Brain microvascular endothelial cell (primary cell): ENCODE data around the gene MATN1.

Experiments used
- DNase-seq: peaks from one replicate; pipeline ENCODE4 v3.0.0-alpha.2; 2020
- H3K27ac ChIP-seq: fragments of 250-450 bp; sonication (Bioruptor Pico); 2 replicates; pipeline ENCODE4 v1.5.1; 2020; ENCODE audit warnings: mild to moderate bottlenecking, moderate library complexity
- H3K27me3 ChIP-seq: fragments of 250-450 bp; sonication (Bioruptor Pico); replicated peaks from 2 replicates; pipeline ENCODE4 v1.5.1; 2020; ENCODE audit warnings: mild to moderate bottlenecking
- H3K36me3 ChIP-seq: fragments of 250-450 bp; sonication (Bioruptor Pico); replicated peaks from 2 replicates; pipeline ENCODE4 v1.5.1; 2020; ENCODE audit warnings: mild to moderate bottlenecking
- H3K4me3 ChIP-seq: 2 replicates; pipeline ENCODE4 v1.5.1; 2011; ENCODE audit warnings: low read depth, mild to moderate bottlenecking, control low read depth, low read length, moderate library complexity
- in situ Hi-C: cut with HindIII; loops from 2 replicates; pipeline ENCODE4 v1.10.0; 2017; ENCODE audit warnings: low sequenced_read_pairs, low pct_ligation_motif_present
- TF ChIP-seq, protein P1 (sequence below): IDR thresholded peaks from 2 replicates; pipeline ENCODE4 v1.5.1; 2011; ENCODE audit warnings: low read depth, mild to moderate bottlenecking, moderate library complexity, low read length, control low read depth, inconsistent platforms; ENCODE audit errors: missing control alignments

MATN1 gene

DNA sequence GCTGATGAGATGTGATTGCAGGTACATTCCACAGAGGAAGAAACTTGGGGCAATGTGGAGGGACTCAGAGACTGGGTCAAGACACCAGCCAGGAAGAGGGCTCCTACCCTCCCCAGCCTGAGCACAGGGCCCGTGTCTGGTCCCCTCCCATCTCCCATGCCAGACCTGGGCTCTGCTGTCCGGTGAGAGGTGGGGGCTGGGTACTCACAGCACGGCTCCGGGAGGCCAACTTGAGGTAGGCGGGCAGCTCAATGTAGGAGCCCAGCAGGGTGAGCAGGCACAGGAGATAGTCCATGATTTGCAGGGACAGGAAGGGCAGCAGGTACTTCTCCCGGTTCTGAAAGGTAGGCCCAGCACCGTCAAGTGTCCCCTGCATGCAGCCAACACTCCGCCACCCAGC is 16.2 kb upstream of the MATN1 start:
- Histone ChIP-seq H3K36me3 (no peaks in the 10 kb centered on the region), H3K27ac (no peak overlapping the region)
- in situ Hi-C loops = no loop called here

DNA sequence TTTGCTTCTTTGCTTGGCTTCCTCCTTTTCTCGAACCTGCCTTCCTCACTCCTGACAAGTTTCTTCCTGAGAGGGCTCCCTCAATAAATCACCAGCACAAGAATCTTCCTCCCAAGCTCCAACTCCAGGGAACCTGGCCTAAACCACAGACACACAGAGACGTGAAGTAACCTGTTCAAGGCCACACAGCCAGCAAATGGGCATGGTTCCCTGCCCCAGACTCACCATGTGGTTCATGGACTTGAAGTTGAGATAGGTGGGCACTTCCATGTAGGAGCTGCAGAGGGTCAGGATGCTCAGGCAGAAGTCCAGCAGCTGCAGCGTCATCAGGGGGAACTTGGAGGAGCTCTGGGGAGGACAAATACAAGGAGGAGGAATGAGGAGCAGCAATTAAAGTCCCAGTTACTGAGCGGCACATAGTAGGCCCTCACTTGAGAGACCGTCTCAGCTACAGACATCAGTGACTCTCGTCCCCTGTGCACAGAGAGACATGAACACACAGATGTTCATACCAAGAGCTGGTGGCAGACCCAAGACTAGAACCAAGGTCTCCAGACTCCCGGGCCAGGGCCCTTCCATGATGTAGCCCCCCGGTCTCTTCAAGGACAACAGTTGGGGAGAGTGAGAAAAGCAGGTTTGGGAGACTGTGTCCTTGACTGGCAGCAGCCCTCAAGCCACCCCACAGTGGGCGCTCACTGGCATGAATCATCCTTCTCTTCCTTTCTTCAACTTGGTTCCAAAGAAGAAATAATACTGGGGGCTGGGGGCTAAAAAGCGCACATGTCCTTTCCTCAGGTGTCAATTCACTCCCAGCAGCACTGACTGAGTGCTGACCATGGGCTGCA is 15.6 kb upstream of the MATN1 start:
- H3K27me3 ChIP-seq = no peaks in the 10 kb centered on the region
- no peak overlapping the region for H3K27ac ChIP-seq
- DNase-seq = no peak
- H3K36me3 ChIP-seq = no peaks in the 10 kb centered on the region
- in situ Hi-C loops = no loop called here
- no peak overlapping the region for H3K4me3 ChIP-seq
- TF ChIP-seq, protein P1, sequence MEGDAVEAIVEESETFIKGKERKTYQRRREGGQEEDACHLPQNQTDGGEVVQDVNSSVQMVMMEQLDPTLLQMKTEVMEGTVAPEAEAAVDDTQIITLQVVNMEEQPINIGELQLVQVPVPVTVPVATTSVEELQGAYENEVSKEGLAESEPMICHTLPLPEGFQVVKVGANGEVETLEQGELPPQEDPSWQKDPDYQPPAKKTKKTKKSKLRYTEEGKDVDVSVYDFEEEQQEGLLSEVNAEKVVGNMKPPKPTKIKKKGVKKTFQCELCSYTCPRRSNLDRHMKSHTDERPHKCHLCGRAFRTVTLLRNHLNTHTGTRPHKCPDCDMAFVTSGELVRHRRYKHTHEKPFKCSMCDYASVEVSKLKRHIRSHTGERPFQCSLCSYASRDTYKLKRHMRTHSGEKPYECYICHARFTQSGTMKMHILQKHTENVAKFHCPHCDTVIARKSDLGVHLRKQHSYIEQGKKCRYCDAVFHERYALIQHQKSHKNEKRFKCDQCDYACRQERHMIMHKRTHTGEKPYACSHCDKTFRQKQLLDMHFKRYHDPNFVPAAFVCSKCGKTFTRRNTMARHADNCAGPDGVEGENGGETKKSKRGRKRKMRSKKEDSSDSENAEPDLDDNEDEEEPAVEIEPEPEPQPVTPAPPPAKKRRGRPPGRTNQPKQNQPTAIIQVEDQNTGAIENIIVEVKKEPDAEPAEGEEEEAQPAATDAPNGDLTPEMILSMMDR = no peak

More for the DNA sequence above, 16.2 kb upstream of the MATN1 start:
- DNase-seq = no peak
- TF ChIP-seq, protein P1 = no peak
- H3K27me3 ChIP-seq = no peaks in the 10 kb centered on the region
- no peak overlapping the region for H3K4me3 ChIP-seq

DNA sequence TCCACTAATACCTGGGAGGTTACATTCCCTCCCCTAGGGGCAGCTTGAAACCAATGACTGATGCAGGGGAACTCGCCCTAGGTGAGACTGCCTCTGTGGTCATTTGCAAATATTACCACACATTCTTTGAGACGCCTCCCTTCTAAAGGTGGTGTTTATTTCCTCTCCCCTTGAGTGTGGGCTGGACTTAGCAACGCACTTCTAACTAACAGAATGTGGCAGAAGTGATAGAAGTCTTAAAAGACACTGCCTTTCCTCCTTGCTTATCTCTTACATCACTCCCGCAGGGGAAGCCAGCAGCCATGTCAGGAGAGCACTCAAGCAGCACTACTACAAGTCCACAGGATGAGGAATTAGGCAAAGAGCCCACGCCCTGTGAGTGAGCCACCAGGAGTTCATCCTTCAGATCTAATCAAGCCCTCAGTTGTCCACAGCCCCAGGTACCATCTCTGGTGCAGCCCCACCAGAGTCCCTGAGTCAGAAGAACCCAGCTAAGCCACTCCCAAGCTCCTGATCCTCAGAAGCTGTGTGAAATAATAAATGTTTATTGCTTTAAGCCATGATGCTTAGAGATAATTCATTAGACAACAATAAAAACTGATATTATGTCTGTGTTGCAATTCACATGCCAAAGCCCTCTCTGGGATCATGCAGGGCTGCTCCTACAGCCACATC is 14.8 kb upstream of the MATN1 start:
- TF ChIP-seq, protein P1 = no peak
- no peaks in the 10 kb centered on the region for H3K27me3 ChIP-seq
- H3K4me3 ChIP-seq = no peak overlapping the region
- no peak for DNase-seq
- in situ Hi-C loops = no loop called here
- no peaks in the 10 kb centered on the region for H3K36me3 ChIP-seq
- H3K27ac ChIP-seq = no peak overlapping the region

DNA sequence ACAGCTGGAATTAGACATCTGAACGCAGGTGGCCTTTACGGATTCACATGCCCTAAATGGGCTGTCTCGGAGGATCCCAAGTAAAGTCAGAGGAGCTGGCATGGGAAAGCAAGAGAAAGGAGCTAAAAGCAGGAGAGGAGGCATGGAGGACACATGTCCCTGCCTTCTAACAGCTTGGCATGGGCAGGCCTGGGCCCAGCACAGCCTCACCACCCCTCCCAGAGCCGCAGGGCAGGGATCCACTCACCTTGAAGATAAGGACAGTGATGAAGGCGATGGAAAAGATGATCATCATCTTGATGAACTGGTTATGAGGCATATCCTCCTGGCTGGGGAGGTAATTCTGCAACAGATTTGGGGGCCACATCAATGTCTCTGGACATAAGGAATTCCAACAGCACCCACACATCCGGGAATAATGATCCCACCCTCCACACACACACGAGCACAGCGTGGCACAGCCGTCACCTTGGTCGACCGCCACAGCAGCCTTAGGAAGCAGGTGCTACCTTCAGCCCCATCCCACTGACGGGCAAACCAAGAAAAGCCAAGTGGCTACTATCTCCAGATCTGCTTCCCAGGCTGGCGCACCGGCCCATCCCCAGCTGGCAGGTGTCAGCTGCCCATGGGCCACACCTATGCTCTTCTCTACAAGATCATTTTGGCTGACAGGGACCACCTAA is 14.1 kb upstream of the MATN1 start:
- TF ChIP-seq, protein P1 = no peak
- no peak for DNase-seq
- Histone ChIP-seq H3K36me3 (no peaks in the 10 kb centered on the region), H3K4me3 (no peak overlapping the region), H3K27me3 (no peaks in the 10 kb centered on the region), H3K27ac (no peak overlapping the region)
- in situ Hi-C loops = no loop called here

DNA sequence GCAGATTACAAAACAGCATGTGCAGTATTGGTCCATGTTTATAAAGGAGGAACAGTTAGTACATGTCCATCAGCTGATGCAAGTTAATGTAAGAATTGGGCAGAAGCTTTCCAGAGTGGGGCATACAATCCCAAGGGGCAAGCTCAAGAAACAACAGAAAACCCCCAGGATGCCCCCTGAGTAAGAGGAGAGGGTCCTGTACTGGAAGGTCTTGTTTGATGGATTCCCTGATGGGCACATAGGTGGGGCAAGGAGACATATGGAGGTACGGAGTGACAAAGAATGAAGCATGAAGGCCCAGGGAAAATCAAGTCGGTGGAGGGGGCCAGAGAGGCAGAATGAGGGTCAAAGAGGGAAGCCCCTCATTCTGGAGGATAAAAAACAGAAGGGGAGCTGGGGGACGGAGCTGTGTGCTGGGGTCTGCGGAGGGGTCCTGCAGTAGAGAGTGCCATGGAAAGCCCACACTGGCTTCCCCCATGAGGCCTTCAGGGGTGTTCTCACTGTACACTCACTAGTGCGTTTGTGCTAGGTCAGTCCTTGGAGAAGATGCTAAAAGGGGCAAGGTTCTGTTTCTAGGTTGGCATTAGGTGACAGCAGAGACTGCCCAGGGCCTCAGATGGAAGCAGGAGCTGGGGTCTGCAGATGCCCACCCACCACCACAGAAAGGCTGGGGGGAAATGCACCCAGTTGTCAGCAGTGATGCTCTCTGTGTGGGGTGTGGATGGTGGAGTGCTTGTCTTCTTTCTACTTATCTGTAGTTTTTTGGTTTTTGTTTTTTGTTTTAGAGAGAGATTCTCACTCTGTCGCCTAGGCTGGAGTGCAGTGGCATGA is 12.5 kb upstream of the MATN1 start:
- in situ Hi-C loops = no loop called here
- Histone ChIP-seq H3K4me3 (no peak overlapping the region), H3K36me3 (no peaks in the 10 kb centered on the region), H3K27ac (no peak overlapping the region), H3K27me3 (no peaks in the 10 kb centered on the region)
- TF ChIP-seq, protein P1 = no peak
- no peak for DNase-seq
